Muscle of arm (tissue), 12 donors: ENCODE measurements around the gene SSBP1. TPM values are rescaled to one million over a fixed set of nuclear protein-coding genes. Genes with fewer than 3 reads are reported as not detected.
"Not testable (repeated sequence)": the region's sequence is repeated elsewhere in the genome, so short reads cannot be mapped to it uniquely, and the experiment has no call there.

Source experiments
- DNase-seq: peaks from one replicate; pipeline ENCODE4 v3.0.0-alpha.2; 2013
- polyA plus RNA-seq, 12 donors: library from polyadenylated mRNA; unstranded; fragments of 120-200 nt; gene quantifications; one replicate each; pipeline ENCODE4 v1.2.1, GENCODE V29; 2013; ENCODE audit not compliant: insufficient read length in 12 of 12

SSBP1 gene
- polyA plus RNA-seq, 12 donors, result 83.1 to 126 (median 109) TPM; not detected in 1

DNA sequence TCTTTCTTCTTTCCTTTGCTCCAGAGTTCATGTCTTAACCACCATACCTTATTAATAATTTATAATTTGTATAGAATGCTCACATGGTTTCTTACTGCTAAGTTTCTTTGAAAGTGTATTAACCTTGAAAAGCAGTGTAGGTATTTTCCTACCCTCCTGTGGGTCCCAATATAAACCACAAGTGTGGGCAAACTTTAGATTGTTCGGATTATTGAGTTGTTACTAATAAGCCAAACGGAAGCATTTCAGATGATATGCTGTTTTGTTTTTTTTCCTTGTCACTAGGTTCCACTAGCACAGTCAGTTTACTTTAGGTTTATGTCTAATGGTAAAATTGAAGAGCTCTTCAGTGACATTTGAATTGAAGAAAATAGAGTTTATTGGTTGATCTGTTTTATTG, 10.2 kb downstream of the SSBP1 start:
- no peak for DNase-seq

- DNase-seq, result not testable (repeated sequence)
These were observed 13.7 kb downstream of the SSBP1 start for GRCh38 chr7:141751904-141752303.

- no peak for DNase-seq
These were observed 14.5 kb downstream of the SSBP1 start for GRCh38 chr7:141752634-141753033.

GRCh38 chr7:141754939-141755338, 16.8 kb downstream of the SSBP1 start:
- DNase-seq, result no peak

DNA sequence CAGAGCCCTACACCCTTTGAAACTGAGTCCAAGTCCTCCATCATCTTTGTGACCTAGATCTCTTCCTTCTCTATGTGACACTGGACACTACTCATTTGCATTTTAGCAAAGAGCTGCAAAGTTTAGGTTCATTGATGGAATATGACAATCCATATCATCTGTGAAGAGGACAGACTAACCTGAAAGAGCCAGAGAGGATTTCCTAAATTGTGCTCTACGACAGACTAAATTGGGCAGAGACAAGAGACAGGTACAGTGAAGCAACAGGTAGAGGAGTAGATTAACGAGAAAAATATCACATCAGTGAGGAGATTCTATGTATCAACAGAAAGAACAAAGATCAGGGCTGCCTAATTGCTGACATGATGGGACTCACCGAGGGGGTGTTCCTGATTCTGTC, 25.6 kb downstream of the SSBP1 start, which contains the start of gene TAS2R3:
Gene TAS2R3, plus strand, starts transcription at position 301 of the 400 bp plus-strand sequence. Its CDS starts 62 bp downstream, at position 363.
- DNase-seq, result no peak

DNA sequence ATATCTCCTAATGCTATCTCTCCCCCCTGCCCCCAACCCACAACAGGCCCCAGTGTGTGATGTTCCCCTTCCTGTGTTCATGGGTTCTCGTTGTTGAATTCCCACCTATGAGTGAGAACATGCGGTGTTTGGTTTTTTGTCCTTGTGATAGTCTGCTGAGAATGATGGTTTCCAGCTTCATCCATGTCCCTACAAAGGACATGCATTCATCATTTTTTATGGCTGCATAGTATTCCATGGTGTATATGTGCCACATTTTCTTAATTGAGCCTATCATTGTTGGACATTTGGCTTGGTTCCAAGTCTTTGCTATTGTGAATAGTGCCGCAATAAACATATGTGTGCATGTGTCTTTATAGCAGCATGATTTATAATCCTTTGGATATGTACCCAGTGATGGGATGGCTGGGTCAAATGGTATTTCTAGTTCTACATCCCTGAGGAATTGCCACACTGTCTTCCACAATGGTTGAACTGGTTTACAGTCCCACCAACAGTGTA, 32.0 kb downstream of the SSBP1 start:
- not testable (repeated sequence) for DNase-seq

DNA sequence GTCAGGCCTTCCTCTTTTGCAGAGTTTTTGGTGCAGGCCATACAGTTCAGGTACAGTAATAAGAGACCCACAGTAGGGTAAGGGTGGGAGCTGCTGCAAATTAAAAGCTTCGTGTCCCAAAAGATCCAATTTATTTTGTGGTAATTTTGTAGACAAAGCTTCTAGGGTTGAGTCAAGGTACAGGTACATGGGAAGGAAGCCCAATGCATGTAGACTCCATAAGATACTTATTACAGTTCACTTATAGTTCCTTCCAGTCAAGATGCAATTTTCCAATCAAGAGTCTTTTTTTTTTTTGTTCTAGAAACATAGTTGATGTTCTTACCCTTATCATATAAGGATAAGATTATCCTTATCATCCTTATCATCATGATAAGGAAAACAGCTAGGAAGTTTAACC, 38.2 kb downstream of the SSBP1 start, which contains the start of gene TAS2R4:
Gene TAS2R4, plus strand, starts transcription at position 301 of the 400 bp plus-strand sequence. CDS start 1,815 bp downstream, outside the sequence.
- no peak for DNase-seq

DNA sequence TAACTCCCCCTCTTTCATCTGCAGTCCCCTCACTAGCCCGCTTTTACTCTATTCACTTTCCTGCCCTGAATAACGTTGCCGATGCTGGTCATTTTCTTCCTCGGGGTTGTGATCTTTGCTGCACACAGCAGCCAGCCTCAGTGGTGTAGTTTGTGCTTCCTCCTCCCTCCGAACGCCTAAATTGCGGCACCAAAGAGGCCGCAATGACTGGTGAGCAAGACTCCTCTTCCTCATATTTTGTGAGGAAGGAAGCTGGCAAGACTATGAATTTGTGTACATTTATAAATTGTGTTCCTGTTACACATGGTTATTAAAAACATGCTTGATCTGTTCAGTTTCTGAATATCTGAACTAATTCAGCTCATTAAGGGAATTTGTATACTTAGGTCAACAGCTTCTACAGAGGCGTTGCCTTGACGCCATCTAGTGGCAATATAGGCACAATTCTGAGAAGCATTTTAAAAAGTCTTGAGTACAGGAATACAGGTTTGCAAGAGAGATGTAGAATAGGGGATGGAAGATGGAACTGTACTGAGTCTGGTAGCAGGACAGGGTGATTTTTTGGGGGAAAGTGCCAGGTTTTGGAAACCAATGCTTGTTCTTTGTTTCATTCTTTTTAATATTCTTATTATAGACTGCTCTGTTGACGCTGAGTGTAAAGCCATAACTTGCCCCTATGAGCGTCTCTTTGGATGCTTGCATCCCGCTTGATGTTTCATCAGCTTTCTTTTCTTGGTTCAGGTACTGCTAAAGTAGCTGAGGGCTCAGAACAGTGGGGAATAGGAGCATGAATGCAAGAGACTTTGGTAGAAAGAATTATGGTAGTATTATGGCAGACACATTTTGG, 47.8 kb downstream of the SSBP1 start:
- DNase-seq, result peak; percentile 7

- no peak for DNase-seq
These were observed 50.1 kb downstream of the SSBP1 start for GRCh38 chr7:141788296-141788695.

- DNase-seq, result no peak
These were observed 51.8 kb downstream of the SSBP1 start, which contains the start of gene TAS2R5 for GRCh38 chr7:141789917-141790316. TSS of gene TAS2R5 (plus strand) at chr7:141790217. CDS start at chr7:141790362, 145 bp downstream.

GRCh38 chr7:141792526-141792925, 54.4 kb downstream of the SSBP1 start:
- DNase-seq, result no peak

Other genes with a start within 250 kb of the SSBP1 start
- 10 to 100 TPM in 11 of 12 donors, not detected in 1; 14.9 to 32.5 (median 20.4) TPM for gene AGK, start 186.9 kb upstream of the SSBP1 start, polyA plus RNA-seq
- 10 to 100 TPM in 5 of 12 donors, 1 to 10 TPM in 6, not detected in 1; 6.9 to 14.6 (median 9.2) TPM for gene DENND11, start 36.2 kb upstream of the SSBP1 start, polyA plus RNA-seq
- gene WEE2, start 30.0 kb upstream of the SSBP1 start, polyA plus RNA-seq, result under 1 TPM in 8 of 12 donors, not detected in 4; 0.04 to 0.33 (median 0.19) TPM
- gene TAS2R3, start 25.7 kb downstream of the SSBP1 start, polyA plus RNA-seq, result under 1 TPM in 9 of 12 donors, not detected in 3; 0.14 to 0.60 (median 0.35) TPM
- 1 to 10 TPM in 6 of 12 donors, under 1 TPM in 4, not detected in 2; 0.38 to 2.9 (median 1.1) TPM for gene TAS2R4, start 38.3 kb downstream of the SSBP1 start, polyA plus RNA-seq
- gene TAS2R5, start 51.9 kb downstream of the SSBP1 start, polyA plus RNA-seq, result 1 to 10 TPM in 6 of 12 donors, under 1 TPM in 4, not detected in 2; 0.71 to 5.5 (median 1.8) TPM
- under 1 TPM in 6 of 12 donors, not detected in 6; 0.11 to 0.34 (median 0.21) TPM for gene PRSS37, start 103.1 kb downstream of the SSBP1 start, polyA plus RNA-seq
- gene OR9A4, start 178.0 kb downstream of the SSBP1 start, polyA plus RNA-seq, result not detected
- 1 to 10 TPM in 1 of 12 donors, under 1 TPM in 9, not detected in 2; 0.13 to 2.3 (median 0.25) TPM for gene CLEC5A, start 208.6 kb downstream of the SSBP1 start, polyA plus RNA-seq
- gene TAS2R38, start 235.4 kb downstream of the SSBP1 start, polyA plus RNA-seq, result under 1 TPM in 8 of 12 donors, not detected in 4; 0.14 to 0.38 (median 0.22) TPM